Muscle of arm (tissue), 12 donors: ENCODE measurements around the gene MXD3. TPM values are rescaled to one million over a fixed set of nuclear protein-coding genes. Genes with fewer than 3 reads are reported as not detected.
"Not testable (repeated sequence)": the region's sequence is repeated elsewhere in the genome, so short reads cannot be mapped to it uniquely, and the experiment has no call there.

Experiments
- DNase-seq: peaks from one replicate; pipeline ENCODE4 v3.0.0-alpha.2; 2013
- polyA plus RNA-seq, 12 donors: library from polyadenylated mRNA; unstranded; fragments of 120-200 nt; gene quantifications; one replicate each; pipeline ENCODE4 v1.2.1, GENCODE V29; 2013; ENCODE audit not compliant: insufficient read length in 12 of 12

MXD3 gene
- polyA plus RNA-seq, 12 donors, result 11.4 to 46.8 (median 14.7) TPM; not detected in 1

GRCh38 chr5:177346820-177347219, 35.1 kb upstream of the MXD3 start:
- DNase-seq, result no peak

- DNase-seq, result no peak
Observed at GRCh38 chr5:177344891-177345290, 33.2 kb upstream of the MXD3 start.

GRCh38 chr5:177343777-177344176, 32.1 kb upstream of the MXD3 start:
- DNase-seq, result no peak

GRCh38 chr5:177343000-177343399, 31.3 kb upstream of the MXD3 start:
- not testable (repeated sequence) for DNase-seq

- no peak for DNase-seq
Observed at GRCh38 chr5:177339107-177339638, 27.5 kb upstream of the MXD3 start.

- no peak for DNase-seq
Observed at GRCh38 chr5:177338251-177339106, 26.8 kb upstream of the MXD3 start.

GRCh38 chr5:177336603-177337494, 25.2 kb upstream of the MXD3 start:
- DNase-seq, result no peak

GRCh38 chr5:177336112-177336511, 24.4 kb upstream of the MXD3 start:
- no peak for DNase-seq

GRCh38 chr5:177335701-177336065, 24.0 kb upstream of the MXD3 start:
- no peak for DNase-seq

- no peak for DNase-seq
Observed at GRCh38 chr5:177334781-177335700, 23.3 kb upstream of the MXD3 start.

- no peak for DNase-seq
Observed at GRCh38 chr5:177334155-177334551, 22.5 kb upstream of the MXD3 start.

- no peak for DNase-seq
Observed at GRCh38 chr5:177333420-177334154, 21.9 kb upstream of the MXD3 start.

- no peak for DNase-seq
Observed at GRCh38 chr5:177332896-177333260, 21.2 kb upstream of the MXD3 start.

- DNase-seq, result no peak
Observed at GRCh38 chr5:177332031-177332895, 20.6 kb upstream of the MXD3 start.

- no peak for DNase-seq
Observed at GRCh38 chr5:177330991-177331842, 19.5 kb upstream of the MXD3 start.

- DNase-seq, result no peak
Observed at GRCh38 chr5:177329883-177330282, 18.2 kb upstream of the MXD3 start.

- DNase-seq, result no peak
Observed at GRCh38 chr5:177328545-177329231, 17.0 kb upstream of the MXD3 start.
